ENCODE measurements around the gene SPATA20. TPM values are rescaled to one million over a fixed set of nuclear protein-coding genes. Genes with fewer than 3 reads are reported as not detected.

Gene SPATA20
- total RNA-seq, 4 donors from 2014 or later, result 27.6 to 56.0 (median 40.6) TPM

GRCh38 chr17:50517504-50518383 lies 29.2 kb upstream of the SPATA20 start:
- 84 to 85% methylated on average over 8 of the region's 8 CpGs for WGBS, 2 donors
- no peak overlapping the region for H3K4me3 ChIP-seq (ENCODE audit: low read depth, poor library complexity, severe bottlenecking)
- no peak for TF ChIP-seq CTCF (IDR thresholded peaks at IDR 0.05)
- DNase-seq (ENCODE audit: low spot score in 2 of 2), result no peak
- intact Hi-C loops (cut with DNase I; ENCODE audit: low total_unique reads), result no loop called here

- H3K4me3 ChIP-seq (ENCODE audit: low read depth, poor library complexity, severe bottlenecking), result no peak overlapping the region
- intact Hi-C loops (cut with DNase I; ENCODE audit: low total_unique reads), result no loop called here
- 82 to 83% methylated on average over 12 to 13 of the region's 13 CpGs for WGBS, 2 donors
- DNase-seq (ENCODE audit: low spot score in 2 of 2), result no peak
- TF ChIP-seq POLR2A (IDR thresholded peaks at IDR 0.05) (no peak), CTCF (IDR thresholded peaks at IDR 0.05) (no peak)
Observed at GRCh38 chr17:50518384-50519023, 28.5 kb upstream of the SPATA20 start.

- intact Hi-C loops (cut with DNase I; ENCODE audit: low total_unique reads), result no loop called here
- TF ChIP-seq POLR2A (IDR thresholded peaks at IDR 0.05) (no peak), CTCF (IDR thresholded peaks at IDR 0.05) (no peak)
- no peak for DNase-seq (ENCODE audit: low spot score in 2 of 2)
- H3K4me3 ChIP-seq (ENCODE audit: low read depth, poor library complexity, severe bottlenecking), result no peak overlapping the region
- WGBS, 2 donors, result 66 to 76% methylated on average over 8 of the region's 8 CpGs
Observed at GRCh38 chr17:50519141-50519834, 27.7 kb upstream of the SPATA20 start.

GRCh38 chr17:50520483-50520882 lies 26.5 kb upstream of the SPATA20 start:
- no peak overlapping the region for H3K4me3 ChIP-seq (ENCODE audit: low read depth, poor library complexity, severe bottlenecking)
- intact Hi-C loops (cut with DNase I; ENCODE audit: low total_unique reads), result no loop called here
- WGBS, 2 donors, result 71 to 90% methylated on average over 2 of the region's 2 CpGs
- no peak for TF ChIP-seq POLR2A (IDR thresholded peaks at IDR 0.05)
- no peak for TF ChIP-seq CTCF (IDR thresholded peaks at IDR 0.05)
- DNase-seq (ENCODE audit: low spot score in 2 of 2), result no peak

- TF ChIP-seq CTCF (IDR thresholded peaks at IDR 0.05) (no peak), POLR2A (IDR thresholded peaks at IDR 0.05) (no peak)
- 75 to 85% methylated on average over 2 of the region's 2 CpGs for WGBS, 2 donors
- H3K4me3 ChIP-seq (ENCODE audit: low read depth, poor library complexity, severe bottlenecking), result no peak overlapping the region
- DNase-seq (ENCODE audit: low spot score in 2 of 2), result no peak
- intact Hi-C loops (cut with DNase I; ENCODE audit: low total_unique reads), result no loop called here
Observed at GRCh38 chr17:50521514-50521913, 25.5 kb upstream of the SPATA20 start.
